Midbrain (tissue), 1 donor: ENCODE results near the gene TERT.
"Not testable (repeated sequence)": the region's sequence is repeated elsewhere in the genome, so short reads cannot be mapped to it uniquely, and the experiment has no call there.

Source experiments
- DNase-seq: peaks from one replicate; lab custom pipeline; 2025; lab: John Stamatoyannopoulos, UW

TERT gene

DNA sequence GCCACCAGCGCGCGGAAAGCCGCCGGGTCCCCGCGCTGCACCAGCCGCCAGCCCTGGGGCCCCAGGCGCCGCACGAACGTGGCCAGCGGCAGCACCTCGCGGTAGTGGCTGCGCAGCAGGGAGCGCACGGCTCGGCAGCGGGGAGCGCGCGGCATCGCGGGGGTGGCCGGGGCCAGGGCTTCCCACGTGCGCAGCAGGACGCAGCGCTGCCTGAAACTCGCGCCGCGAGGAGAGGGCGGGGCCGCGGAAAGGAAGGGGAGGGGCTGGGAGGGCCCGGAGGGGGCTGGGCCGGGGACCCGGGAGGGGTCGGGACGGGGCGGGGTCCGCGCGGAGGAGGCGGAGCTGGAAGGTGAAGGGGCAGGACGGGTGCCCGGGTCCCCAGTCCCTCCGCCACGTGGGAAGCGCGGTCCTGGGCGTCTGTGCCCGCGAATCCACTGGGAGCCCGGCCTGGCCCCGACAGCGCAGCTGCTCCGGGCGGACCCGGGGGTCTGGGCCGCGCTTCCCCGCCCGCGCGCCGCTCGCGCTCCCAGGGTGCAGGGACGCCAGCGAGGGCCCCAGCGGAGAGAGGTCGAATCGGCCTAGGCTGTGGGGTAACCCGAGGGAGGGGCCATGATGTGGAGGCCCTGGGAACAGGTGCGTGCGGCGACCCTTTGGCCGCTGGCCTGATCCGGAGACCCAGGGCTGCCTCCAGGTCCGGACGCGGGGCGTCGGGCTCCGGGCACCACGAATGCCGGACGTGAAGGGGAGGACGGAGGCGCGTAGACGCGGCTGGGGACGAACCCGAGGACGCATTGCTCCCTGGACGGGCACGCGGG, at the start of gene TERT:
TERT (minus strand) TSS at position 234 of the 815 bp plus-strand sequence; CDS start at position 155, 79 bp downstream.
- DNase-seq, result no peak

DNA sequence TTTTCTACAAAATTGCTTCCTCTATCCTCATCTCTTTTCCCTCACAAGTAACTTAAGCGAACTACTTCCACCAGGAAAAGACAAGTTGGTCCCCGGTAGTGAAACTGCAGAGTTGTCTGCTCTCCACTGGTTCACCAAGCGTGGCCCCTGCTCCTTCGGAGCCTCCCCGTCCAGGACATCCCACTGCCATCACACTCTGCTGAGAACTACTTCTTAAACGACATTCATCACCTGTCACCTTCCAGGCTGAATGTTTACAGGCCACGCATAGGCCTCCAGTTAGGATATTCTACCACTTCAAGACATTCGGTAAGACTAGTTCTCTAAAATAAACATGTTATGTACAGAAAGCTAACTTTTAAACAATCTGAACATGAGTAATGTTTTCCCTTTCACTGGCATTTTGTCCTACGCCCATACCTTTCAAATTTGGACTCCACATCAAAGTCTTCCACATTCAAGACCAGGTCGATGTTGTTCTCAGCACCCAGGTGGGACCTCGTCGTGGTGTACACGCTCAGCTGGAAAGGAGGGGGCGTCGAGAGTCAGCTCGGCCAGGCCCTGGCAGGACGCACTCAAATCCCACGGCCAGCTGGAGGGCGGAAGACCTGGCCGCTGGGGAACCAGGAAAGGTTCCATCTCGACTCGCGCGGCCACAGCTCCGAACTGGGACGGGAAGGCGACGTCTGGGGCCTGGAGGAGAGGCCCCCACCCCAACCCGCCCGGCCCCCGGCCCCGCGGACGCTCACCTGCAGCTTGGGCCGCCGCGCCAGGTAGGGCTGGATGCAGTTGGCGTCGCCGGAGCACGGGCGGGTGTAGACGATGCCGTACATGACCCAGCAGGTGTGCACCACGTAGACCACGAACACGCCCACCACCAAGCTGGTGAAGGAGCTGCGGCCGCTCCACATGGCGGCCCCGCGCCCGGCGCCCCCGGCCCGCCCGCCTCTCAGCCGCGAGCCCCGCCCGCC, 49.3 kb upstream of the TERT start:
- no peak for DNase-seq

DNA sequence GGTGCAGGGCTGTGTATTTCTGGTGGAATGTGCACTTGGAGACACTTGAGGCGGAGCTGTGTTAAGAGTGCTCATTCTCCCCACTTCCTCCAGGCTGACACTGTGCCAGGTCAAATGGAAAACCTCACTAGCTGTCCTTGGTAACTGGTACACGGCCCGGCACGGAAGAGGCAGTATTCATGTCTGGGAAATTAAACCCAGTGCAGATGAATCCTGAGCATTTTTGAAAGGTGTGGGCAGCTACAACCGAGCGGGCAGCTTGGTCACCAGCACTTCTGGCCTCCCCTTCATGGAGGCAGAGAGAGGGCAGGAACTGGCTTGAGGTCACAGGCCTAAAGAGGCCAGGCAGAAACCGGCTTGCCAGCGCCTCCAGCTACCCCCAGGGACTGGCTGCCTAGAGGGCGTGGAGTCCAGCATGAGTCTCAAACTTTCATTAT, 48.5 kb upstream of the TERT start:
- DNase-seq, result no peak

DNA sequence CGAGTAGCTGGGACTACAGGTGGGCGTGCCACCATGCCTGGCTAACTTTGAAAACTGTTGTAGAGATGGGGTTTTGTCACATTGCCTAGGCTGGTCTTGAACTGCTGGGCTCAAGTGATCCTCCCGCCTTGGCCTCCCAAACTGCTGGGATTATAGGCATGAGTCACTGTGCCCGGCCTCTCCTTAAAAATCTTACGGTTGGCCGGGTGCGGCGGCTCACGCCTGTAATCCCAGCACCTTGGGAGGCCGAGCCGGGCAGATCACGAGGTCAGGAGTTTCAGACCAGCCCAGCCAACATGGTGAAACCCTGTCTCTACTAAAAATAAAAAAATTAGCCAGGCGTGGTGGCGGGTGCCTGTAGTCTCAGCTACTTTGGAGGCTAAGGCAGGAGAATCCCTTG, 47.8 kb upstream of the TERT start:
- DNase-seq, result not testable (repeated sequence)

DNA sequence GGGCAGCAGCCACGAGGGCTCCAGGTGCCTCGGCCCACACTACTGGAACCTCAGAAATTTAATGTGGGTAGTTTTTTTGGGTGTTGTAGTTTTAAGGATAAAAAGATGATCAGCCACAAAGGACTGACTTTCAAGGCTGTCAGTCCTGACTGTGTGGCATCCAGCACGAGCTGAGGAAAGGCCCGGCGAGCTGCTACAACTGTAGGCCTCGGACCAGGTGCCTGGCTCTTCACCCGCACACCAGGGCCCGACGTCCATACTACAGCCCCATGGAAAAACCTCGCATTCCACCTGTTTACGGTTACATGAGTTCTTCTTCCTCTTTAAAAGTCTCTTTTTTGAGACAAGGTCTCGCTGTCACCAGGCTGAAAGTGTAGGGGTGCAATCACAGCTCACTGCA, 47.4 kb upstream of the TERT start:
- DNase-seq, result no peak

DNA sequence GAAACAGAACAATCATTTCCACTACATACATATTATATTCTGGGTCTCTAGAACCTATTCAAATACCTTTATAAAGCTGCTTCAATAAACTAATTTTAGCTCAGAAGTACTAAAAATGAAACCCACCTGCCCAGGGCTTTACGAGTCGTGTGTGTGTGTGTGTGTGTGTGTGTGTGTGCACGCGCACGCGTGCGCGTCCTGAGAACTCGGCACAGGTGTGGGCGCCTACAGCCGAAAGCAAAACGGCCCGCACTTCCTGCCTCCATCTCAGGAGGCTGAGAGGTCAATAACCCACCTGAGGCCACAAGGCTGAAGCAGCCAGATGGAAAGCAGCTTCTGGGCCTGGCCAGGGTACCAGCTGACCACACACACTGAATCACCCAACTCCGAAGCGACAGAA, 47.0 kb upstream of the TERT start:
- no peak for DNase-seq

DNA sequence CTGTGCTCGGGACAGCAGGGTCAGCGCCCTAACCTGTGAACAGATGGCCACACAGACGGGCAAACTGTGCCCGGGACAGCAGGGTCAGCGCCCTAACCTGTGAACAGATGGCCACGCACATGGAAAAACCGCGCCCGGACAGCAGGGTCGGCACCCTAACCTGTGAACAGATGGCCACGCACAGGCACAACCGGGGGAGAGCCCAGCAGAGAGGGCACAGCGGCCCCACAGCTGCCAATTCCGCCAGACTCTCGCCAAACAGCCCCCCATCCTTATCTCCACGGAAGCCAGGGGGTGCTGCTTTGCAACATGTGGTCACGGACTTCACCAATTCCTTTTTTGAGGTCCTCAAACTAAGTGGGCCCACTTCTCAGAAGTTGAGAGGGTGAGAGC, 44.9 kb upstream of the TERT start:
- DNase-seq, result not testable (repeated sequence)

DNA sequence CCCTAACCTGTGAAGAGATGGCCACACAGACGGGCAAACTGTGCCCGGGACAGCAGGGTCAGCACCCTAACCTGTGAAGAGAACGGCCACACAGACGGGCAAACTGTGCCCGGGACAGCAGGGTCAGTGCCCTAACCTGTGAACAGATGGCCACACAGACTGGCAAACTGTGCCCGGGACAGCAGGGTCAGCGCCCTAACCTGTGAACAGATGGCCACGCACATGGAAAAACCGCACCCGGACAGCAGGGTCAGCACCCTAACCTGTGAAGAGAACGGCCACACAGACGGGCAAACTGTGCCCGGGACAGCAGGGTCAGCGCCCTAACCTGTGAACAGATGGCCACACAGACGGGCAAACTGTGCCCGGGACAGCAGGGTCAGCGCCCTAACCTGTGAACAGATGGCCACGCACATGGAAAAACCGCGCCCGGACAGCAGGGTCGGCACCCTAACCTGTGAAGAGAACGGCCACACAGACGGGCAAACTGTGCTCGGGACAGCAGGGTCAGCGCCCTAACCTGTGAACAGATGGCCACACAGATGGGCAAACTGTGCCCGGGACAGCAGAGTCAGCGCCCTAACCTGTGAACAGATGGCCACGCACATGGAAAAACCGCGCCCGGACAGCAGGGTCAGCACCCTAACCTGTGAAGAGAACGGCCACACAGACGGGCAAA, 44.4 kb upstream of the TERT start:
- not testable (repeated sequence) for DNase-seq

DNA sequence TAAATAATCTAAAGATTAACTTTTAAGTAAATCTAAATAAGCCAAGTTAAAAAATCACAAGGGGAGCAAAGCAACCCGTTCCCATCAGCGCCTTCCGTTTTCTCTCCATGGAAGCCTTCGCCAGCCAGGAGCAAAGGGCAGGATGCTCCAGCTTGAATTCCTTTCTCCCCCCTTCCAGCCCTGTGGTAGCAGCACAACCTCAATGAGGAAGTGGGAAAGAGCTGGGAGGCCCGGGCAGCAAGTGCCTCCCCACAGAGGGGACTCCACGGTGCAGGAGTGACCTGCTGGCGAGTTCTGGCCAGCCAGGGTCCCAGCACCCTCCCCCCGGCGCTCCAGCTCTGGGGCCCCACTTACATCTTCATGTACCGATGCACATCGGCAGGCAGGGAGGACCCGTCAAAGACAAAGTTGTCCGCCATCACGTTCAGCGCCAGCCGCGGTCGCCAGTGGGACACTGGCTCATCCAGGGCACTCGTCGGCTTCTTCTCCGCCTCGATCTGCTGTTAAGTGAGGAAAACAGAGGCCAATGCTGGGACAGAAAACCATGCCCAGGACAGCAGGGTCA, 43.7 kb upstream of the TERT start:
- DNase-seq, result no peak

DNA sequence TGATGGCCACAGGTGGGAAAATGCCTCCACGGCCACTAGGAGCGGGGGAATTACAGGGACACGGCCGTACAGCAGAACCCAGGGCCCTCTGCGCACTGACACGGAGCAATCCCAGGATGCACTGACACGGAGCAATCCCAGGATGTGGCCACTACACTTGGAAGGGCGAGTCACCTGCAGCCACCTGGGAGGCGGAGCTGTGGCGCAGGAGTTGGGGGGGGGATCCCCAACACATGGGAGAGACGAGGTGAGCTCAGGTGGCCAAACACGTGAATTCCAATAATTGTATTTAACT, 43.3 kb upstream of the TERT start:
- no peak for DNase-seq

DNA sequence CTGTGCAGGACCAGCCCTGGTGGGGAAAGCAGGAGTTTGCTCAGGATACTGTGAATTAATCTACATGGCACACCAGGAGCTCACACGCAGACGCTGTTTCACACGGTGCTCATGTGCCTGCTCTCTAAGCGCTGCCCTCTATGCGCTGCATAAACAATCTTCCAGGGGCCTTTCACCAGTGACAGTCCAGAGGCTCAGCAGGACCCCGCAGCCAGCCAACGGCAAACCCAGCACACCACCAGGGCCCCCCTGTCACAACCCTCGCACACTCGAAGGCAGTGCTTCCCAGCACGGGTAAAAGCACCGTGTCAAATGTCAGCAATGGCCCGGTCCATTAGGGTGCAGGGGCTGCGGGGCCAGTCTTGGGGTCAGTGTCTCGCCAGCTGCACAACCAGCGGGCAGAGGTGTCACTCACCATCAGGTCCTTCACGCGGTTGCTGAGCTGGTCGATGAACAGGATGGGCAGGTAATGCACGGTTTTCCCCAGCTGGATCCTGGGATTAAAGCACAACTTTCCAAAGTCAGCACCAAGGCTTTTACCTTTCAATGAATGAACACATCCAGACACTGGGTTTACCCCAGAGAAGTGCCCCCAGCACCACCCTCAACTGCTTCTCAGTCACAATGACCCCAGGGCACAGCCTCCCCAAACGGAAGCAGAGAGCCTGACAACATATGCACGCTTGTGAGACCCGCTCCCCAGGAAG, 42.8 kb upstream of the TERT start:
- no peak for DNase-seq

DNA sequence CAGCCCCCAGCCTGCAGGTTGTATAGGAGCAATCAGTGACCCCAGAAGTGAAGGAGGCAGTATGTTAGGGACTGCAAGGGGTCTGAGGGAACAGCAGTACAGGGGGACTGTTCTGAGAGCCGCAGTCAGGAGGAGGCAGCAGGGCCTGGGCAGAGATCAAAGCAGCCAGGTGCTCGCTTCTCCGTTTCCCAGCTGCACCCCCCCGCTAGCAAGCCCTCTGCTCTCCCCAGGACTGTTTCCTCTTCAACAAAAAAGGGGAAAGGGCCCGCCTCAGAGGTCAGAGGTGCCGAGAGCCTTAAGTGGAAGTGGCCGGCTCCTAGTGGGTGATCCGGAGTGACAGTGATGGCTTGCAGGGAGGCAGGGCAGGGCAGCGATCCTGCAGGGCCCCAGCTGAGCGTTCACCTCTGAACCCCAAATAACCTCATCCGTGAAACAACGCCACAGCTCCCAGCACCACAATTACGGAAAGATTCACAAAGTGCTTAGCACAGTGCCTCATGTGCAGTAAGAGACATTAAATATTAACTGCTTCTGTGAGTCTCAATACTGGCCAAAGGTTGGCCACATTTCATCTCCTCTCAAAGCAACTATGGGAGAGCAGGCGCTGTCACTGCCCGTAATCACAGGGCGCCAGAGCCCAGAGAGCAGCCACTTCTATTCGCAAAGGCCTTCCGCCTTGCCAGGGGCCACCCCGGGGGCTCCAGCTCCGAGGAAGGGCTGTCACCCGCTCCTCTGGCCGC, 42.1 kb upstream of the TERT start:
- no peak for DNase-seq

DNA sequence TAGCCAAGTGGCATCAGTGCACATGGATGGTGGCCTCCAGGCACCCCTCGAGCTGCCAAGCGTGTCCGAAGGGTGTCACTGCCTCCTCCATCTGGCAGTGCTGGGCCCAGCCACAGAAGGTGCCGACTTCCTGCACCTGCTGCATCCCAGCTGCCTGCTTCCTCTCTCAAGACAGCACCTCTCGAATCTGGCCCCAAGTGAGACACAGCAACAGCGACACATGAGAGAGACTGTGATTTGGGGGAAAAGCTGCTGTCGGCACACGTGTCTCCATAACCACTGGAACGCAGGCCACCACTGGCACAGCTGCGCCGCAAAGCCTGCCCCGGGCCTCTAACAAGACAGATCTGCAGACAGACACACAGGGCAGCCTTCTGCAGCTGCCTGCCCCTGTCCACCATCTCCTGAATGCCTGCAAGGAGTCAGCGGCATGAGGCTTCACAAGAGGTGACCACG, 41.3 kb upstream of the TERT start:
- no peak for DNase-seq

DNA sequence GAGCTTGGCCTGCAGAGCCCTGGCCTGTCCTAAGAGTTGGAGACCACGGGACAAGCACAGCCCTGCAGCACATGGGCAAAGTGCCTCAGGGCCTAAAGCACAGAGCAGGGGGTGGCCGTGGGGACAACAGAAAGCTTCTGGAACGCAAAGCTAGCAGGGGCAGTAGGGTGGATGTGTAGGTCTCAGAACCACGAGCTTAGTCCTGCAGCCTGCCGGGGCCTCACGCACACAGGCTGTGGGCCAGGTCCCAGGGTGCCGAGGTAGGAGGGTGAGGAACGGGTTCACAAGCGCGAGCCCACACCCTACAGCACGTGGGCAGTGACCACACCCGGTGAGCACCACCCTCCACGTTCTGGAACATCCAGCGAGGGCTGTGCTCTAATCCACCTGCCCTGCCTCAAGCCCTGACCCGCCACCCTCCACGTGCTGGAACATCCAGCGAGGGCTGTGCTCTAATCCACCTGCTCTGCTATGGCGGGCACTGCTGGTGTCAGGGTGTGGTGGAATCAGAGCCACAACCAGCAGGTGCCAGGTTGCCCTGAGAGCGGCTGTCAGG, 40.8 kb upstream of the TERT start:
- no peak for DNase-seq

DNA sequence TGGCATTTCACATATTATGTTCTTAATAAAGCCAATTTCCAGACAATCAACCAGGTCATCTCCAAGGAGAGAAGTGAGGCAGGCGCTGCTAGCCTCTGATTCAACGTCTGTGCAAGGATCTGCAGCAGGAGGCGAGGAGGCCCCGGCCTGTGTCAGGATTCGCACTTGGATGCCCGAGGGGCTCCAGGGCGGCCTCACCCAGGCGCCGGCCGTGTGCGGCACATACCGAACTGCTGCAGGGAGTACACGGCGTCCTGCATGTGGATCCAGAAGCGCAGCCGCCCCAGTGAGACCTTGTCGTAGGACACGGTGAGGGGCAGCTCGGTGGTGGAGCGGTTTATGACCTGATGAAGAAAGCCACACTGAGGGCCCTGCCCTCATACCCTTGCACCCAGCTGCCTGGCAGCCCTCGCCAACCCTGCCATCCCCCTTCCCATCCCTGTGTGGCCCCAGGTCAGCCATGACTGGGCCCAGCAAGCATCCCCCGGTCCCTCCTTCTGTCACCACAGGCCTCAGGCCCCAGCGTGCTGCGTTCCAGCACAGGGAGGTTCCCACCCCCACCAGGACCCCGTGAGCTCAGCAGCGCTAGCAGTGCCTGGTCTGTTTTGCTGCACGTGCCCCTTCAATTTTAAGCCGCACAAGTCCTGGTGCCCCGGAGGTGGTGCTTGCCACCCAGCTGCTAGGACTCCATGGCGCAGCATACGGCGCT, 40.1 kb upstream of the TERT start:
- DNase-seq, result no peak

DNA sequence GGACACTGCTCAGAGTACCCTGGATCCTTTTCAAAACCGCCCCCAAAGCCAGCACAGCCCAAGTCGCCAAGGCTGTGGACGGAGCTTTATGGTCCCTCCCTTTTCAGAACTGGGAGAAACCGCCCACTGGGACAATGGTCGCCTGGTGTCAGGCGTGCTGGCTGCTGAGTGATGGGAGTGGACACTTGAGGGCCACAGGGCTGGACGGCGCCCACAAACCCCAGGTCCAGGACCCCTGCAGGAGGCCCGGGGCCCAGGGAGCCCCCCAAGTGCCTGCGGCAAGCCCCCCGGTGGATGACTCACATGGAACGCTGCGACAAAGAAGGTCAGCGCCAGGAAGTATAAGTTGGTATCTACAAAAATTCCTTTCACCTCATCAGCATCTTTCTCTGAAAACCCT, 39.1 kb upstream of the TERT start:
- DNase-seq, result no peak

DNA sequence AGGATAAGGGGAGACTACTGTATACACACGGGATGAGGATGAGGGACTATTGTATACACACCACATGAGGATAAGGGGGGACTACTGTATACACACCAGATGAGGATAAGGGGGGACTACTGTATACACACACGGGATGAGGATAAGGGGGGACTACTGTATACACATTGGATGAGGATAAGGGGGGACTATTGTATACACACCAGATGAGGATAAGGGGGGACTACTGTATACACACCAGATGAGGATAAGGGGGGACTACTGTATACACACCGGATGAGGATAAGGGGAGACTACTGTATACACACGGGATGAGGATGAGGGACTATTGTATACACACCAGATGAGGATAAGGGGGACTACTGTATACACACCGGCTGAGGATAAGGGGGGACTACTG, 38.4 kb upstream of the TERT start:
- DNase-seq, result not testable (repeated sequence)

DNA sequence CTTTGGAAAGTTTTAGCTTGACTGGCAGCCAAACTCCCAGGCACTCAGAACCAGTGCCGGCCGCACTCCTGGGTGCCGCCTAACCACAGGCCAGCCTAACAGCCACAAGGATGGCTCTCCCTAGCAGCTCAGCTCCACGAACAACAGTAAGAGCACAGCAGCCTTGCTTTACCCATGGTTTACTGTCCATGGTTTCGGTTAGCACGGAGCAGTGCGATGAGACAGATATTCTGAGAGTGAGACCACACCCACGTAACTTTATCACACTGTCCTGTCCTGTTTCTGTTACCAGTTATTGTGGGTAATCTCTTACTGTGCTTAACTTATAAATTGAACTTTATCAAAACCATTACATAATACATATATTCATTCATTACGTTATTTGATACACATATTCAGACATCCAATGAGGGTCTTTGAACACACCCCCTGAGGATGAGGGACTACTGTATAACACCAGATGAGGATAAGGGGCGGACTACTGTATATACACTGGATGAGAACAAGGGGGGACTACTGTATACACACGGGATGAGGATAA, 37.7 kb upstream of the TERT start:
- DNase-seq, result no peak

DNA sequence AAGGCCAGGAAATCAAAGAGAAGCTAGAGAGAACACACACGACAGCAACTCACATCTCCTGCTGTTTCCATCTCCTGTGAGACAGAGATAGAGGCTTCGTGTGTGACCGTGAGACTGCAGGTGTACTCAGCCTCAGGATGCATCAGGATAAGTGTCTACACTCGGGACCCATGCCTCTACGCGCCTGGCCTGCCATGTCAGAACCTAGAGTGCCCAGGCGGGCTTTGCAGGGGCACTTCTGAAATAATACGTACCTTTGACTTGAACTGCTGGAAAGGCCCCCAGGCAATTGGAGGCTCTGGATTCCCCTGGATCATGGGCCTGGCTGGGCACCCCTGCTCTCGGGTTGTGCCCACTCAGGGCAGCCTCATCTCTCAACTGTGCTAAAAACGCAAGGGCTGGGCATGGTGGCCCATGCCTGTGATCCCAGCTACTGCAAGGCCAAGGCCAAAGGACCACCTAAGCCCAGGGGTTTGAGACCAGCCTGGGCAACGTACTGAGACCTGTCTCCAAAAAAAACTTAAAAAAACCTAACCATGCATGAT, 37.1 kb upstream of the TERT start:
- DNase-seq, result no peak
